Chondrocyte (in vitro differentiated cells): Measurements from ENCODE around the gene GPHB5. TPM values are rescaled to one million over a fixed set of nuclear protein-coding genes. Genes with fewer than 3 reads are reported as not detected.

Experiments used
- DNase-seq: peaks from one replicate; pipeline ENCODE4 v3.0.0; 2021; ENCODE audit warnings: mixed read lengths, low spot score
- H3K27ac Mint-ChIP-seq: one replicate; pipeline ENCODE4 v1.8.0; 2021; ENCODE audit warnings: mild to moderate bottlenecking, moderate library complexity, mixed read lengths; ENCODE audit not compliant: unreplicated experiment
- H3K27me3 Mint-ChIP-seq: 2 replicates; pipeline ENCODE4 v1.8.0; 2021; ENCODE audit warnings: low read depth, mixed read lengths
- H3K36me3 Mint-ChIP-seq: 2 replicates; pipeline ENCODE4 v1.8.0; 2021; ENCODE audit warnings: low read depth, mixed read lengths
- H3K4me1 Mint-ChIP-seq: 2 replicates; pipeline ENCODE4 v1.8.0; 2021; ENCODE audit warnings: low read depth, mild to moderate bottlenecking, mixed read lengths
- H3K4me3 Mint-ChIP-seq: one replicate; pipeline ENCODE4 v1.8.0; 2021; ENCODE audit warnings: mild to moderate bottlenecking, moderate library complexity, mixed read lengths; ENCODE audit not compliant: unreplicated experiment
- H3K9me3 Mint-ChIP-seq: 2 replicates; pipeline ENCODE4 v1.8.0; 2021; ENCODE audit warnings: low read depth, mixed read lengths
- total RNA-seq: library from RNA; stranded (reverse); gene quantifications from 3 replicates; pipeline ENCODE4 v1.2.1, GENCODE V29; 2021
- TF ChIP-seq, protein P1 (sequence below): fragments of 200-600 bp; sonication (generic); IDR thresholded peaks from 2 replicates; pipeline ENCODE4 v1.5.0; 2021; ENCODE audit warnings: antibody characterized with exemption, mild to moderate bottlenecking, moderate library complexity

The GPHB5 gene
- total RNA-seq, 1 donor from 2014 or later = not detected

DNA sequence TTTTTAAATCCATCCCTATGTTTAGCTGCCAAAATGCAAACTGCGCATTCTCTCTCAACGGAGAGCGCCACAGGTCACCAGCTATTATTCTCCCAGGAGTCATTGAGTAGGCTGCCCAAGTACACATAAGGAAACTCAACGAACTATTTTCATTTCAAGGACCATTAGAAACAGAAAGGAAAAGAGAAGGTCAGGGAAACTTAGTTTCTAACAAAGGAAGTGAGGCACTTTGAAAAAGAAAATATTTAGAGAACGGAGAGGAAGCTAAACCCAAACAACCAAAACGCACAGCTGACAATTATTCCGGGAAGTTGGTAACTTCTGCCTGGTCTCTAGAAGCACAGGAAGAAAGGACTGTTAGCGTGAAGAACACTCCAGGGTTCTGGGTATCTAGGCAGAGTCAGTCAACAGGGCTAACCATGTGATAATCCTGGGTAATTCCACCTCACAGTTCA, 23.5 kb downstream of the GPHB5 start:
- no peak overlapping the region for H3K27ac Mint-ChIP-seq
- peaks cover 15% of the 10 kb centered on the region for H3K4me1 Mint-ChIP-seq
- peaks cover 33% of the 10 kb centered on the region for H3K36me3 Mint-ChIP-seq
- no peak for DNase-seq
- no peaks in the 10 kb centered on the region for H3K27me3 Mint-ChIP-seq
- no peak overlapping the region for H3K4me3 Mint-ChIP-seq
- TF ChIP-seq, protein P1, sequence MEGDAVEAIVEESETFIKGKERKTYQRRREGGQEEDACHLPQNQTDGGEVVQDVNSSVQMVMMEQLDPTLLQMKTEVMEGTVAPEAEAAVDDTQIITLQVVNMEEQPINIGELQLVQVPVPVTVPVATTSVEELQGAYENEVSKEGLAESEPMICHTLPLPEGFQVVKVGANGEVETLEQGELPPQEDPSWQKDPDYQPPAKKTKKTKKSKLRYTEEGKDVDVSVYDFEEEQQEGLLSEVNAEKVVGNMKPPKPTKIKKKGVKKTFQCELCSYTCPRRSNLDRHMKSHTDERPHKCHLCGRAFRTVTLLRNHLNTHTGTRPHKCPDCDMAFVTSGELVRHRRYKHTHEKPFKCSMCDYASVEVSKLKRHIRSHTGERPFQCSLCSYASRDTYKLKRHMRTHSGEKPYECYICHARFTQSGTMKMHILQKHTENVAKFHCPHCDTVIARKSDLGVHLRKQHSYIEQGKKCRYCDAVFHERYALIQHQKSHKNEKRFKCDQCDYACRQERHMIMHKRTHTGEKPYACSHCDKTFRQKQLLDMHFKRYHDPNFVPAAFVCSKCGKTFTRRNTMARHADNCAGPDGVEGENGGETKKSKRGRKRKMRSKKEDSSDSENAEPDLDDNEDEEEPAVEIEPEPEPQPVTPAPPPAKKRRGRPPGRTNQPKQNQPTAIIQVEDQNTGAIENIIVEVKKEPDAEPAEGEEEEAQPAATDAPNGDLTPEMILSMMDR = no peak
- H3K9me3 Mint-ChIP-seq = peaks cover 11% of the 10 kb centered on the region

DNA sequence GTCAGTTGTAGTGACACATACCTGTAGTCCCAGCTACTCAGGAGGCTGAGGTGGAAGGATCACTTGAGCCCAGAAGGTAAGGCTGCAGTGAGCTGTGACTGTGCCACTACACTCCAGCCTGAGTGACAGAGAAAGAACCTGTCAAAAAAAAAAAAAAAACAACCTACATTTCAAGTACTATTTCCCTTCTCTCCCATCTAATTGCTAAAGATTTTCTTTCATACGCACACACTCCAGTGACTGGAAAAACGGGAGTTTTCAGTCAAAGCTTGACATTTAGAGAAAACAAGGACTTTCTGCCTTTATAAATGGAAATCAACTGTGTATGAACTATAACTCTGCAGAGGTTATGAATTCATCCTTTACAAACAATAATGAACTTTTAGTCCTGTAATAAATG, 25.9 kb downstream of the GPHB5 start:
- peaks cover 40% of the 10 kb centered on the region for H3K36me3 Mint-ChIP-seq
- no peaks in the 10 kb centered on the region for H3K27me3 Mint-ChIP-seq
- no peak for DNase-seq
- TF ChIP-seq, protein P1 = no peak
- peaks cover 15% of the 10 kb centered on the region for H3K4me1 Mint-ChIP-seq
- no peak overlapping the region for H3K27ac Mint-ChIP-seq
- H3K4me3 Mint-ChIP-seq = no peak overlapping the region
- peaks cover 11% of the 10 kb centered on the region for H3K9me3 Mint-ChIP-seq

DNA sequence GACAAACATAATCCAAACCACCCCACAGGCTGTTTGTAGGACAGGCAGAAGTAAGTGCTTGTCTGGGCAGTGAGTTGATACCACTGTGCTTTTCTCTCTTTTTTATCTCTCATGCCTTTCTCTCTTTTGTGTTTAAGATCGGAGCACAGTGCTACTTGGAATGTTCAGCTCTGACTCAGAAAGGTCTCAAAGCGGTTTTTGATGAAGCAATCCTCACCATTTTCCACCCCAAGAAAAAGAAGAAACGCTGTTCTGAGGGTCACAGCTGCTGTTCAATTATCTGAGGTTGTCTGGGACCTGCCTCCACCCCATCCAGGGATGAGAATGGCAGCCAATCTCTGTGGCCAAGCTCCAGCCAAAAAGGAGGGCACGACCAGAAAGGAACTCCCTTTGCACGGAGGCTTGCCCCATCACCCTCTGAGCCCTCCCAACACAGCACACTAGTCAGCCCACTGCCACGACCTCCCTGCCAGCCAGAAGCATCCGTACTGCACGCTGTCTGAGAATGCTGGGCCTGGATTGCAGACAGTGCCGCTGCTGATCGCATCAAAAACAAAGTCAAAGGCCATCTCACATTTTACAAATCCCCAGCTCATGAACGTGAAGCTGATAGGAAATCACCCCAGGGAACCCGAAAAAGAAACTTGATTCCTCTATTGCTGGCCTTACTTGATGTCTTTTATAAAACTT, 27.8 kb downstream of the GPHB5 start:
- Mint-ChIP-seq H3K27me3 (no peaks in the 10 kb centered on the region), H3K4me1 (peaks cover 9% of the 10 kb centered on the region), H3K36me3 (peaks cover 40% of the 10 kb centered on the region), H3K4me3 (no peak overlapping the region), H3K27ac (no peak overlapping the region), H3K9me3 (peaks cover 11% of the 10 kb centered on the region)
- DNase-seq = no peak
- TF ChIP-seq, protein P1 = no peak

DNA sequence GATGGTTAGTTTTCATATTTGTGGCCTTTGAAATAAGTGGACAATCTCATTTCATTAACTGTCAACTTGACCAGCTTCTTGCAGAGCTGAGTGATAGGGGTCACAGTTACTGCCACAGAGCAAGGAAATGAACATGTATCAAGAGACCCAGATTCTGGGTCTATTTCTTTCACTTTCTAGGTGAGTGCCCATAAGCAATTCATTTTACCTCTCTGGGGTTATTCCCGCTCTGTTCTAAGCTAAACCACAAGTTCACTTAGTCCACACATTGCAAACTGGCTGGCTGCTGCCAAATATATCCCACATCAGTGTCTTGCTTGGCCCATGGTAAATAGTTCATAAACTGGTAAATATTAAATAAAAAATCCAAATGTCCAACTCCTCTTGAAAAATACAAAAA, 29.9 kb downstream of the GPHB5 start:
- DNase-seq = no peak
- no peaks in the 10 kb centered on the region for H3K9me3 Mint-ChIP-seq
- H3K4me3 Mint-ChIP-seq = no peak overlapping the region
- no peaks in the 10 kb centered on the region for H3K27me3 Mint-ChIP-seq
- H3K36me3 Mint-ChIP-seq = peaks cover 37% of the 10 kb centered on the region
- TF ChIP-seq, protein P1 = no peak
- no peaks in the 10 kb centered on the region for H3K4me1 Mint-ChIP-seq
- H3K27ac Mint-ChIP-seq = no peak overlapping the region

DNA sequence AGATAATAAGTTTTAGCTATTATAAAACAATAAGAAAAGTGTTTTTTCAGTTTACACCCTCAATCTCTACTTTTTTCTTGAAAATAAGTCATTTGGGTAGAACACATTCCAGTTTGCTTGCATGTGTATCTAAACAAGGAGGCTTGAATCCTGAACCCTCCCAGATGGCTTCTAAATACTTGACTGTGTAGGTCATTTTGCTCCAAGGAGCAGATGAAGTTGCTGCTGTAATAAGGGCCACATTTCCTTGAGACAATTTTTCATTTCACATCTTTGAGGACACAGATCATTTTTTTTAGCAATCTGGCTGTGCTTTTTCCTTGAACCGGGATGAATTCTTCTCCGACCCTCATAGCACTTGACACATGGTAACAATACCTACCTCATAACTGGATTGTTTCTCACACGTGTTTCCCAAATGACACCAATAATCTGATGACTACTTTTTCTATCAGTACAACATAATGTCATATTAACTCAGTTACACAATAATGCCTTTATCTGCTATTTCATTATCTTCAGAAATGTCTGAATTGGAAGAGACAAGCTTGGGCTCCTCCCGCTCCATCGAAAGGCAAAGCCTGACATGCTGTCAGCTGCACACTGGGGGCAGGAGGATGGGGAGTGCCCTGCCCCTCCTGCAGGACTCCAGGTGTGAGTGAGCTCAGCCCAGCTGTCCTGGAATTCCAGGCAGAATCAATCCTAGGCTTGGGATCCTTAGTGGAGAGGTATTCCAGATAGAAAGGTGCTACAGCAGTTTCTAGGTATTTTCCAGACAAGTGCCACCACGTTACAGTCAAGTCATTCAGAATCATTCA, 30.9 kb downstream of the GPHB5 start:
- no peak overlapping the region for H3K4me3 Mint-ChIP-seq
- no peak overlapping the region for H3K27ac Mint-ChIP-seq
- no peaks in the 10 kb centered on the region for H3K9me3 Mint-ChIP-seq
- no peak for DNase-seq
- TF ChIP-seq, protein P1 = no peak
- peaks cover 30% of the 10 kb centered on the region for H3K36me3 Mint-ChIP-seq
- no peaks in the 10 kb centered on the region for H3K4me1 Mint-ChIP-seq
- H3K27me3 Mint-ChIP-seq = no peaks in the 10 kb centered on the region
